NCI-H1694 (cell line): Measurements from ENCODE around the gene CTPS2.
"Not testable (repeated sequence)": the region's sequence is repeated elsewhere in the genome, so short reads cannot be mapped to it uniquely, and the experiment has no call there.

Source experiments
- DNase-seq: peaks from one replicate; lab custom pipeline; 2025; lab: John Stamatoyannopoulos, UW

CTPS2 gene, protein sequence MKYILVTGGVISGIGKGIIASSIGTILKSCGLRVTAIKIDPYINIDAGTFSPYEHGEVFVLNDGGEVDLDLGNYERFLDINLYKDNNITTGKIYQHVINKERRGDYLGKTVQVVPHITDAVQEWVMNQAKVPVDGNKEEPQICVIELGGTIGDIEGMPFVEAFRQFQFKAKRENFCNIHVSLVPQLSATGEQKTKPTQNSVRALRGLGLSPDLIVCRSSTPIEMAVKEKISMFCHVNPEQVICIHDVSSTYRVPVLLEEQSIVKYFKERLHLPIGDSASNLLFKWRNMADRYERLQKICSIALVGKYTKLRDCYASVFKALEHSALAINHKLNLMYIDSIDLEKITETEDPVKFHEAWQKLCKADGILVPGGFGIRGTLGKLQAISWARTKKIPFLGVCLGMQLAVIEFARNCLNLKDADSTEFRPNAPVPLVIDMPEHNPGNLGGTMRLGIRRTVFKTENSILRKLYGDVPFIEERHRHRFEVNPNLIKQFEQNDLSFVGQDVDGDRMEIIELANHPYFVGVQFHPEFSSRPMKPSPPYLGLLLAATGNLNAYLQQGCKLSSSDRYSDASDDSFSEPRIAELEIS

DNA sequence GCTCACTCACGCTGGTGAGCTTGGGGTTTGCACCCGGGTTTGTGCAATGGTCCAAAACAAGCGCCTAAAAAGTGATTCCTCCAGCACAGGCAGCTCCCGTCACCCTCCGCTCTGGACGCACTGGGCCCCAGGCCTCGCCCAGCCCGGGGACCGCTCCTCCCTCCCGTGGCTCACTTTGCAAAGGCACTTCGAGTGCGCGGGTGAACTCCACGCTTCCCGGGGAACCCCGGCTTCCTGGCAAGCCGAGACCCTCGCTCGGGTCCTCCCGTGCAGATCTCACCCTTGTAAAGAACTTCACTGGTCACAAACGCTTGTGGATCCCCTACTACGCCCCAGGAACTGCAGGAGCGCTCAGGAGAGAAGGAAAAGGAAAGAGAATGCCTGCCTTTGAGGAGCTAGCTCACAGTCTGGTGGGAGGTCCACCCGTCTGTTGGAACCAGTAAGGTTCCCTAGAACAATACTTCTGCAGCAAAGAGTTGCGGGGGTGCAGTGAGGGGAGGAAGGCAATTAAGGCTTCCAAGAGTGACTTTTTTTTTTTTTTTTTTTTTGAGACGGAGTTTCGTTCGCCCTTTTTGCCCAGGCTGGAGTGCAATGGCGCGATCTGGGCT, at the start of gene CTPS2:
TSS of gene CTPS2 (minus strand) at position 122 of the 608 bp plus-strand sequence. CDS start 9,767 bp downstream, outside the sequence.
- peak; percentile 0 for DNase-seq

GRCh38 chrX:16761500-16761899, 49.0 kb upstream of the CTPS2 start:
- not testable (repeated sequence) for DNase-seq

GRCh38 chrX:16756724-16757123, 44.3 kb upstream of the CTPS2 start:
- no peak for DNase-seq

- no peak for DNase-seq
Observed at GRCh38 chrX:16754019-16754418, 41.5 kb upstream of the CTPS2 start.

DNA sequence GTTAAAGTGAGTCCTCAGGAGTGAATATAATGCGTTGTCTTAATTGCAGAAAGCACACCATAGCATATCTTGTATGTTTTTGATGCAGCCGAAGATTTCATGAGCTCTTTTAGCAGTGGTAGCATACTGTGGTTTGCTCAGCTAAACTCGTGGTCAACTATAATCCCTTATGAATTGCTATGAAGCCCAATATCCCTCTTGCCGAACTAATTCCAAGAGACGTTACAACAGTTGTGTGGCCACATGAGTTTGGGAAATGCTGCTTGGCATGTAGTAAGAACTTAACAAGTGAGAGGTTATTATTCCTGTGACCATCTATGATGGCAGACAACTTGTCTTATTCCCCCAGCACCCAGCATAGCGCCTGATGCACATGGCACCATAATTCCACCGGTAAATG, 37.7 kb upstream of the CTPS2 start:
- no peak for DNase-seq

GRCh38 chrX:16748425-16748824, 36.0 kb upstream of the CTPS2 start:
- DNase-seq, result no peak

DNA sequence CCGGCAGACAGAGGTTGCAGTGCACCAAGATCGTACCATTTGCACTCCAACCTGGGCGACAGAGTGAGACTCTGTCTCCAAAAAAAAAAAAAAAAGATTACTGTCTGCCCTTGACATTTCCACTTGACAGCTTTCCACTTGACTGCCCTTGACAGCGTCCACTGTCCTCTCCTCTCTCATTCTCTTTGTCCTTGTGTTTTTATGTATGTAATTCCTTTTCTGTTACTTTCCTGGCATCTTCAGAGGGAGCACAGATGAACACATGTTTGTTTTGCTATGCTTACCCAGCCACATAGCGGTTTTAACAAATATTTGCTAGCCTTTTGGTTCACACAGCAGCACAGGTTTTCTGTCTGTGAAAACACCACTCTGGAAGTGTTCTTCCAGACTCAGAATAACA, 33.2 kb upstream of the CTPS2 start:
- no peak for DNase-seq

- no peak for DNase-seq
Observed at GRCh38 chrX:16745102-16745501, 32.6 kb upstream of the CTPS2 start.

GRCh38 chrX:16743604-16744325, 31.3 kb upstream of the CTPS2 start:
- DNase-seq, result no peak

GRCh38 chrX:16739574-16739973, 27.1 kb upstream of the CTPS2 start:
- DNase-seq, result no peak

DNA sequence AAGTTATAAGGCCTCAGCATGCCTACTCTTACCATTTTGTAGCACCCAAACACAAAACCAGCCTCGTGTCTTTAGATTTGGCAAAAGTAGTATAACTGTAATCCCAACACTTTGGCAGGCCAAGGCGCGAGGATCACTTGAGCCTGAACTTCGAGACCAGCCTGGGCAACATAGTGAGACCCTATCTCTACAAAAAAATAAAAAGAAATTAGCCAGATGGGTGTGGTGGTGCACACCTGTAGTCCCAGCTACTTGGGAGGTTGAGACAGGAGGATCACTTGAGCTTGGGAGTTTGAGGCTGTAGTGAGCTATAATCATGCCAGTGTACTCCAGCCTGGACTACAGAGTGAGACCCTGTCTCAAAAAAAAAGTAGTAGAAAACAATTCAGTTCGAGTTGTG, 24.6 kb upstream of the CTPS2 start:
- no peak for DNase-seq

- no peak for DNase-seq
Observed at GRCh38 chrX:16733013-16733412, 20.5 kb upstream of the CTPS2 start.

GRCh38 chrX:16730450-16730849, 18.0 kb upstream of the CTPS2 start:
- no peak for DNase-seq

GRCh38 chrX:16727637-16728036, 15.2 kb upstream of the CTPS2 start:
- DNase-seq, result no peak

DNA sequence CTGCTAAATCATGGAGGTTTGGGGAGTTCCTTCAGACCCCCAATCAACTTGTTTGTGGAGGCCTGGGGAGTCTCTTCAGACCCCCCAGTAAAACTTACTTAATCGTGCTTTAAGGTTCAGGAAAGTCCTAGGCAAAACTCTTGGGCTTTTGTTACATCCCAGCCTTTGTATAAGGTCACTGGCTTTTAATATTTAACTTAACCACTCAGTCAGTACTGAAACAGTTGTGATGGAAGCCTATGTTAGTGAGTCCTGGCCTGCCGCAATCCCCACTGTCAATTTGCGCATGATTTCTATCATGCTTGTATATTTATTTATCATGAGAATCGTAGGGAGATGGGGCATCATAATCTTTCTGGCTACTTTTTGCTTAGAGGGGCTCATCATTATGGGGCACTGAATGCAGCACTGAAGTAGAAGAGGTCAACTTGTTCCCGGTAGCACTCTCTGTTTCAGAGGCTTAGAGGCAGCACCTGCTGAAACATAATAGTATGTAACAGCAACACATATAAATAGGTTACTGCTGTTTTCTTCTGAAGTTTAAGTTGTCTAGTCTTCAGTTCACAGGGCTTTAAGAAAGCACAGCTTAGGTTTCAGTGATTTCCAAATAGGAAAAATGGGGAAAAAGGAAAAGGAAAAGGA, 14.0 kb upstream of the CTPS2 start:
- DNase-seq, result not testable (repeated sequence)

DNA sequence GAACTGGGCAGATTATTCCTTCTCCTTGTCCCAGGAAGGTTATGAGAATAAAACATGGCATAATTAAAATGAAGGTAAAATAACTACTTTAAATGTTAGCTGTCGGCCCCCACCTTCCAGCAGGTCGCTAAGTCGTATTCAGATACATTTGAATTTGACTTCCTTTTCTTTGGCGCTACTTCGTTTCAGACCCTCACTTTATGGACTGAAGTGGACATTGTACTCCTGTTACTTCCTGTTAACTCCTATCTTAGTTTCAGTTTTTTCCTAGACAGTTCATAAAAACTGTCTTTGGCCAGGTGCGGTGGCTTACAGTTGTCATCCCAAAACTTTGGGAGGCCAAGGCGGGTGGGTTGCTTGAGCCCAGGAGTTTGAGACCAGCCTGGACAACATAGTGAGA, 12.6 kb upstream of the CTPS2 start:
- DNase-seq, result no peak

DNA sequence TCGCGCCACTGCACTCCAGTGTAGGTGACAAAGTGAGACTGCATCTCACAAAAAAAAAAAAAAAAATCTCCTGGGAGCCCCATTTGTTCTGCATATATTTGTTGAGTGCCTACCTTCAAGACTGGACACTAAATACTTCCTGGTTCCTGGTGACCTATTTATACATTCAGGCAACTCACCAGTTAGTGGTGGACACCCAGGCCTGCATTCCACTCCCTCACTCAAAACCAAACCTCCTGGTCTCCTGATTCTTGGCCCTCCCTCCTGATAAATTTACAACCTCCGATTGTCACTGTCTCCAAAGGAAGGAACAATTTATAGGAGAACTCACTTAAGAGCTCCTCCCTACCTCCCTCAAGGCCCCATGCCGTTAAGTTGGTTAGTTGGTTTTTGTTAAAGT, 10.0 kb upstream of the CTPS2 start:
- DNase-seq, result no peak

GRCh38 chrX:16719334-16720084, 7.0 kb upstream of the CTPS2 start, which contains the start of gene SYAP1:
Gene SYAP1, plus strand, starts transcription at chrX:16719612. Its CDS starts 113 bp downstream, at chrX:16719725.
- DNase-seq, result peak; percentile 65

DNA sequence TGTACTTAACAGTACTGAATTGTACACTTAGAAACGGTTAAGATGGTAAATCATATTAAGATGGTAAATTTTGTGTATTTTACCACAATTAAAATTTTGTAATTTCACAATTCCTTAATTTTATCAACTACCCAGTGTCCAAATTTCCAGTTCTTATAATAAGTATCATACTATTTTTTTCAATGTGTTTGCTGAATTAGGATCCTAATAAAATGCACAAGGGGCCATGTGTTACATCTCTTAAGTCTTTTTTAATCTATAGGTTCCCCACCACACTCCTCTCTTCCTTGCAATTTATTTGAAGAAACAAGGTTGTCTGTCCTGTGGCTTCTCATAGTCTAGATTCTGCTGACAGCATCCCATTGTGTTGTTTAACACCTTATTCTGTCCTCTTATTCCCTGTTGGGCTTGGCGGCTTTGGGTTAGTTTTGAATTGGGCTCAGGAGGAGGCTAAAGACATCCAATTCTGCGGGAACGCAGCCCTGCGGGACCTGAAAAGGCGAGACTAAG, 6.4 kb upstream of the CTPS2 start:
- DNase-seq, result no peak

DNA sequence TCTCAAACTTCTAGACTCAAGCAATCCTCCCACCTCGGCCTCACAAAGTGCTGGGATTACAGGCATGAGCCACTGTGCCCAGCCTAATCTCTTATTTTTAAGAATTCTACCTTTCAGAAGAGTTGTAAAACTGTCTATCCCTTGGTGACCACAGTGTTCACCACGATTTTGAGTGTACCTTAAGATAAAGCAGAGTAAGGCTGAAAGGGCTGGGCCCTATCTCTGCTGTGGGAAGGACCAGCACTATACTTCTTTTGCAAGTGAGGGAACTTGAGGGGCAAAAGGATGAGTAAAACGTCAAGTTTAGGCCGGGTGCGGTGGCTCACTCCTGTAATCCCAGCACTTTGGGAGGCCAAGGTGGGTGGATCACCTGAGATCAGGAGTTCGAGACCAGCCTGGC, 4.0 kb upstream of the CTPS2 start:
- DNase-seq, result not testable (repeated sequence)

DNA sequence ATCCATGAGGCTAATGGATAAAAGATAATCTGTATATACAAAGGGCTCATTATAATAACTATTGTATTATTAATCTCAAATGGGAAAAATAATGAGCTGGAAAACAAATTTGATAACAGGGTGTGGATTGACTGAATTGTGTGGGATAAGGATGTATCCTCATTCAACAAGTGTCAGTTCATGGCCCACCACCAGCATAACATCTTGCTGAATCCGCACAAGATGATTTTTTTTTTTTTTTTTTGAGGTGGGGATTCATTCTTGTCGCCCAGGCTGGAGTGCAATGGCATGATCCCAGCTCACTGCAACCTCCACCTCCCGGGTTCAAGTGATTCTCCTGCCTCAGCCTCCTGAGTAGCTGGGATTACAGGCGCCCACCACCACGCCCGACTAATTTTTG, 3.2 kb upstream of the CTPS2 start:
- DNase-seq, result not testable (repeated sequence)
